Activated CD4-positive, alpha-beta memory T cell treated with anti-CD3 and anti-CD28 coated beads for 36 hours (primary cell): ENCODE measurements around the gene MAN2A1. TPM values are rescaled to one million over a fixed set of nuclear protein-coding genes. Genes with fewer than 3 reads are reported as not detected.

Experiments
- CTCF ChIA-PET: fragments of 350-600 bp; sonication (Branson Sonifier 250); formaldehyde crosslinking; loops from one replicate; lab custom pipeline; 2021; ENCODE audit warnings: antibody characterized with exemption, inconsistent platforms; lab: Charles Lee
- POLR2A ChIA-PET: fragments of 350-600 bp; sonication (Branson Sonifier 250); formaldehyde crosslinking; loops from one replicate; lab custom pipeline; 2021; ENCODE audit warnings: antibody characterized with exemption; lab: Charles Lee
- DNase-seq: peaks from one replicate; pipeline ENCODE4 v3.0.0-alpha.2; 2020
- H3K27ac Mint-ChIP-seq: one replicate; pipeline ENCODE4 v1.8.0; 2021; ENCODE audit warnings: mixed read lengths
- H3K27me3 Mint-ChIP-seq: one replicate; pipeline ENCODE4 v1.8.0; 2021; ENCODE audit warnings: mixed read lengths
- H3K36me3 Mint-ChIP-seq: one replicate; pipeline ENCODE4 v1.8.0; 2021; ENCODE audit warnings: mixed read lengths
- H3K4me1 Mint-ChIP-seq: one replicate; pipeline ENCODE4 v1.8.0; 2021; ENCODE audit warnings: low read depth, mixed read lengths
- H3K4me3 Mint-ChIP-seq: one replicate; pipeline ENCODE4 v1.8.0; 2021; ENCODE audit warnings: mild to moderate bottlenecking, mixed read lengths
- H3K9me3 Mint-ChIP-seq: one replicate; pipeline ENCODE4 v1.8.0; 2021; ENCODE audit warnings: mixed read lengths
- intact Hi-C: fragments of 100-400 bp; cut with micrococcal nuclease; formaldehyde crosslinking; loops from one replicate; pipeline ENCODE4 v1.15.1; 2023
- total RNA-seq, 2 experiments: library from RNA; stranded (reverse); gene quantifications; one replicate each; pipeline ENCODE4 v1.2.3, GENCODE V29; 2021

Gene MAN2A1
- total RNA-seq, 2 experiments from 2014 or later: 33.0 to 35.9 TPM

- H3K4me1 Mint-ChIP-seq: peaks cover 23% of the 10 kb centered on the region
- peak; percentile 73 for DNase-seq
- peaks cover 4% of the 10 kb centered on the region for H3K27me3 Mint-ChIP-seq
- no peaks in the 10 kb centered on the region for H3K9me3 Mint-ChIP-seq
- intact Hi-C loops: no loop called here
- no peak overlapping the region for H3K4me3 Mint-ChIP-seq
- H3K36me3 Mint-ChIP-seq: no peaks in the 10 kb centered on the region
- ChIA-PET POLR2A (no interaction called here), CTCF (interaction anchor here (0.8 kb wide), 1 partner anchor 32 kb away, joined by 3 read pairs; no protein-coding TSS in a partner anchor)
- no peak overlapping the region for H3K27ac Mint-ChIP-seq
Measured at GRCh38 chr5:109656829-109657228, 32.9 kb upstream of the MAN2A1 start.

GRCh38 chr5:109659901-109660300, 29.8 kb upstream of the MAN2A1 start:
- CTCF ChIA-PET: interaction anchor here (0.8 kb wide), 1 partner anchor 29 kb away, joined by 4 read pairs; no protein-coding TSS in a partner anchor
- intact Hi-C loops: no loop called here
- peaks cover 23% of the 10 kb centered on the region for H3K4me1 Mint-ChIP-seq
- H3K36me3 Mint-ChIP-seq: no peaks in the 10 kb centered on the region
- H3K9me3 Mint-ChIP-seq: no peaks in the 10 kb centered on the region
- peaks cover 4% of the 10 kb centered on the region for H3K27me3 Mint-ChIP-seq
- no peak overlapping the region for H3K27ac Mint-ChIP-seq
- no peak for DNase-seq
- POLR2A ChIA-PET: no interaction called here
- no peak overlapping the region for H3K4me3 Mint-ChIP-seq

- Mint-ChIP-seq H3K9me3 (no peaks in the 10 kb centered on the region), H3K36me3 (no peaks in the 10 kb centered on the region), H3K27ac (no peak overlapping the region), H3K4me3 (no peak overlapping the region), H3K4me1 (peaks cover 22% of the 10 kb centered on the region), H3K27me3 (peaks cover 4% of the 10 kb centered on the region)
- ChIA-PET POLR2A (no interaction called here), CTCF (interaction anchor here (0.8 kb wide), 1 partner anchor 28 kb away, joined by 4 read pairs; no protein-coding TSS in a partner anchor)
- intact Hi-C loops: no loop called here
- DNase-seq: no peak
Measured at GRCh38 chr5:109660301-109660700, 29.4 kb upstream of the MAN2A1 start.

GRCh38 chr5:109668237-109668636, 21.5 kb upstream of the MAN2A1 start:
- H3K4me1 Mint-ChIP-seq: no peaks in the 10 kb centered on the region
- H3K36me3 Mint-ChIP-seq: no peaks in the 10 kb centered on the region
- no peak overlapping the region for H3K27ac Mint-ChIP-seq
- ChIA-PET CTCF (no interaction called here), POLR2A (no interaction called here)
- DNase-seq: no peak
- no peak overlapping the region for H3K4me3 Mint-ChIP-seq
- H3K9me3 Mint-ChIP-seq: no peaks in the 10 kb centered on the region
- H3K27me3 Mint-ChIP-seq: peaks cover 15% of the 10 kb centered on the region
- intact Hi-C loops: no loop called here

- Mint-ChIP-seq H3K4me1 (no peaks in the 10 kb centered on the region), H3K27ac (no peak overlapping the region), H3K9me3 (no peaks in the 10 kb centered on the region), H3K4me3 (no peak overlapping the region), H3K36me3 (no peaks in the 10 kb centered on the region), H3K27me3 (peaks cover 17% of the 10 kb centered on the region)
- POLR2A ChIA-PET: no interaction called here
- intact Hi-C loops: no loop called here
- no peak for DNase-seq
- CTCF ChIA-PET: no interaction called here
Measured at GRCh38 chr5:109668668-109669422, 20.9 kb upstream of the MAN2A1 start.

- no peak for DNase-seq
- ChIA-PET POLR2A (no interaction called here), CTCF (no interaction called here)
- Mint-ChIP-seq H3K4me1 (no peaks in the 10 kb centered on the region), H3K9me3 (no peaks in the 10 kb centered on the region), H3K4me3 (no peak overlapping the region), H3K27ac (no peak overlapping the region), H3K36me3 (no peaks in the 10 kb centered on the region), H3K27me3 (peaks cover 17% of the 10 kb centered on the region)
- intact Hi-C loops: no loop called here
Measured at GRCh38 chr5:109669991-109670706, 19.6 kb upstream of the MAN2A1 start.

GRCh38 chr5:109671136-109671535, 18.6 kb upstream of the MAN2A1 start:
- Mint-ChIP-seq H3K4me3 (no peak overlapping the region), H3K4me1 (no peaks in the 10 kb centered on the region), H3K9me3 (no peaks in the 10 kb centered on the region), H3K27me3 (peaks cover 17% of the 10 kb centered on the region), H3K36me3 (no peaks in the 10 kb centered on the region), H3K27ac (no peak overlapping the region)
- intact Hi-C loops: no loop called here
- no peak for DNase-seq
- POLR2A ChIA-PET: no interaction called here
- CTCF ChIA-PET: interaction anchor here (1.2 kb wide), 1 partner anchor 10 kb away, joined by 5 read pairs; no protein-coding TSS in a partner anchor

GRCh38 chr5:109674596-109674995, 15.1 kb upstream of the MAN2A1 start:
- H3K9me3 Mint-ChIP-seq: no peaks in the 10 kb centered on the region
- ChIA-PET POLR2A (no interaction called here), CTCF (no interaction called here)
- intact Hi-C loops: no loop called here
- DNase-seq: no peak
- H3K36me3 Mint-ChIP-seq: no peaks in the 10 kb centered on the region
- H3K4me3 Mint-ChIP-seq: no peak overlapping the region
- H3K4me1 Mint-ChIP-seq: no peaks in the 10 kb centered on the region
- H3K27ac Mint-ChIP-seq: no peak overlapping the region
- H3K27me3 Mint-ChIP-seq: peaks cover 24% of the 10 kb centered on the region

GRCh38 chr5:109676920-109677319, 12.8 kb upstream of the MAN2A1 start:
- H3K9me3 Mint-ChIP-seq: no peaks in the 10 kb centered on the region
- H3K4me1 Mint-ChIP-seq: no peaks in the 10 kb centered on the region
- ChIA-PET POLR2A (no interaction called here), CTCF (interaction anchor here (1.6 kb wide), 1 partner anchor 11 kb away, joined by 6 read pairs; no protein-coding TSS in a partner anchor)
- no peak overlapping the region for H3K27ac Mint-ChIP-seq
- no peaks in the 10 kb centered on the region for H3K36me3 Mint-ChIP-seq
- peaks cover 17% of the 10 kb centered on the region for H3K27me3 Mint-ChIP-seq
- intact Hi-C loops: no loop called here
- no peak overlapping the region for H3K4me3 Mint-ChIP-seq
- DNase-seq: no peak

GRCh38 chr5:109678447-109678846, 11.3 kb upstream of the MAN2A1 start:
- ChIA-PET CTCF (interaction anchor here (1.0 to 1.2 kb wide), 2 partner anchors 10 to 11 kb away, joined by 3 read pairs; no protein-coding TSS in a partner anchor), POLR2A (no interaction called here)
- Mint-ChIP-seq H3K4me3 (no peak overlapping the region), H3K27ac (no peak overlapping the region), H3K4me1 (no peaks in the 10 kb centered on the region), H3K36me3 (no peaks in the 10 kb centered on the region), H3K9me3 (no peaks in the 10 kb centered on the region), H3K27me3 (peaks cover 7% of the 10 kb centered on the region)
- intact Hi-C loops: no loop called here
- DNase-seq: no peak

GRCh38 chr5:109681763-109682162, 8.0 kb upstream of the MAN2A1 start:
- H3K36me3 Mint-ChIP-seq: no peaks in the 10 kb centered on the region
- H3K4me1 Mint-ChIP-seq: no peaks in the 10 kb centered on the region
- ChIA-PET POLR2A (no interaction called here), CTCF (interaction anchor here (0.6 to 1.0 kb wide), 3 partner anchors 10 to 325 kb away, joined by 3 to 5 read pairs (median 3); no protein-coding TSS in a partner anchor)
- no peak overlapping the region for H3K27ac Mint-ChIP-seq
- no peak overlapping the region for H3K4me3 Mint-ChIP-seq
- DNase-seq: no peak
- peaks cover 3% of the 10 kb centered on the region for H3K27me3 Mint-ChIP-seq
- intact Hi-C loops: no loop called here
- H3K9me3 Mint-ChIP-seq: no peaks in the 10 kb centered on the region

- CTCF ChIA-PET: interaction anchor here (0.6 kb wide), 1 partner anchor 325 kb away, joined by 3 read pairs; no protein-coding TSS in a partner anchor
- Mint-ChIP-seq H3K9me3 (no peaks in the 10 kb centered on the region), H3K27me3 (no peaks in the 10 kb centered on the region), H3K27ac (no peak overlapping the region), H3K4me1 (no peaks in the 10 kb centered on the region), H3K36me3 (no peaks in the 10 kb centered on the region), H3K4me3 (no peak overlapping the region)
- intact Hi-C loops: no loop called here
- POLR2A ChIA-PET: no interaction called here
- DNase-seq: no peak
Measured at GRCh38 chr5:109682383-109682782, 7.3 kb upstream of the MAN2A1 start.
